Activated CD8-positive, alpha-beta T cell treated with anti-CD3 and anti-CD28 coated beads for 36 hours (primary cell): ENCODE results near the gene MYO1C. TPM values are rescaled to one million over a fixed set of nuclear protein-coding genes. Genes with fewer than 3 reads are reported as not detected.

Experiments used
- ATAC-seq: fragments of 200-7000 bp; cut with Tn5 transposase; one replicate; pipeline ENCODE4 v1.10.0; 2021; ENCODE audit warnings: mild to moderate bottlenecking, moderate library complexity
- CTCF ChIA-PET: fragments of 350-600 bp; sonication (Branson Sonifier 250); formaldehyde crosslinking; loops from one replicate; lab custom pipeline; 2021; ENCODE audit warnings: antibody characterized with exemption; lab: Charles Lee
- POLR2A ChIA-PET: fragments of 350-600 bp; sonication (Branson Sonifier 250); formaldehyde crosslinking; loops from one replicate; lab custom pipeline; 2021; ENCODE audit warnings: antibody characterized with exemption; lab: Charles Lee
- DNase-seq: peaks from one replicate; pipeline ENCODE4 v3.0.0-alpha.2; 2020
- H3K27ac Mint-ChIP-seq: one replicate; pipeline ENCODE4 v1.8.0; 2021; ENCODE audit warnings: mild to moderate bottlenecking, mixed read lengths
- H3K27me3 Mint-ChIP-seq: one replicate; pipeline ENCODE4 v1.8.0; 2021; ENCODE audit warnings: mixed read lengths
- H3K36me3 Mint-ChIP-seq: one replicate; pipeline ENCODE4 v1.8.0; 2021; ENCODE audit warnings: low read depth, mixed read lengths
- H3K4me1 Mint-ChIP-seq: one replicate; pipeline ENCODE4 v1.8.0; 2021; ENCODE audit warnings: low read depth, mixed read lengths
- H3K4me3 Mint-ChIP-seq: one replicate; pipeline ENCODE4 v1.8.0; 2021; ENCODE audit warnings: mild to moderate bottlenecking, moderate library complexity, mixed read lengths
- H3K9me3 Mint-ChIP-seq: one replicate; pipeline ENCODE4 v1.8.0; 2021; ENCODE audit warnings: mixed read lengths
- intact Hi-C: fragments of 100-400 bp; cut with micrococcal nuclease; formaldehyde crosslinking; loops from one replicate; pipeline ENCODE4 v1.10.0; 2022
- total RNA-seq, 2 experiments: library from RNA; stranded (reverse); gene quantifications; one replicate each; pipeline ENCODE4 v1.2.3, GENCODE V29; 2021
- TF ChIP-seq, protein P1 (sequence below): fragments of 200-600 bp; IDR thresholded peaks from one replicate; pipeline ENCODE4 v1.8.0; 2022; ENCODE audit warnings: antibody characterized with exemption, mild to moderate bottlenecking

Gene MYO1C
- total RNA-seq, 2 experiments from 2014 or later: 12.6 to 16.8 TPM

DNA sequence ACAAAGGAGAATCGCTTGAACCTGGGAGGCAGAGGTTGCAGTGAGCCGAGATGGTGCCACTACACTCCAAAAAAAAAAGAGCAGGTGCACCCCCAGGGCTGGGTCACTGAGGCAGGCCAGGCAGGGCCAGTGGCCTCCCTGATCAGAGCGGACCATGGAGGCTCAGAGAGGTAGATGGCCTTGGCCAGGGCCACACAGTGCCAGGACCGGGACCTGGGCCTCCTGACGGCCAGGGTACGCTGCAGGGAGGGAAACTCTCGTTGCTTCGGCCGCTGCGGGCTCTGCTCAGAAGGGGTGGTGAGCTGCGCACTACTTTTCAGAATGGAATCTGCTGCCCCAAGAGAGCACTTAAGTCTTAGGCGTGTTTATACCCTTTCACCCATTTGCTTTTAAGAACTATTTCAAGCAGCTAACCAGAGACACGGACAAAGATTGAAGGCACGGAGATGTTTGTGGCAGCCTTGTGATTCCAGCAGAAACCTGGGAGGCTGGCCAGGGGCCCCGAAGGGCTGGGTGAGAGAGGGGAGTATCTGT lies 17.1 kb downstream of the MYO1C start:
- TF ChIP-seq, protein P1, sequence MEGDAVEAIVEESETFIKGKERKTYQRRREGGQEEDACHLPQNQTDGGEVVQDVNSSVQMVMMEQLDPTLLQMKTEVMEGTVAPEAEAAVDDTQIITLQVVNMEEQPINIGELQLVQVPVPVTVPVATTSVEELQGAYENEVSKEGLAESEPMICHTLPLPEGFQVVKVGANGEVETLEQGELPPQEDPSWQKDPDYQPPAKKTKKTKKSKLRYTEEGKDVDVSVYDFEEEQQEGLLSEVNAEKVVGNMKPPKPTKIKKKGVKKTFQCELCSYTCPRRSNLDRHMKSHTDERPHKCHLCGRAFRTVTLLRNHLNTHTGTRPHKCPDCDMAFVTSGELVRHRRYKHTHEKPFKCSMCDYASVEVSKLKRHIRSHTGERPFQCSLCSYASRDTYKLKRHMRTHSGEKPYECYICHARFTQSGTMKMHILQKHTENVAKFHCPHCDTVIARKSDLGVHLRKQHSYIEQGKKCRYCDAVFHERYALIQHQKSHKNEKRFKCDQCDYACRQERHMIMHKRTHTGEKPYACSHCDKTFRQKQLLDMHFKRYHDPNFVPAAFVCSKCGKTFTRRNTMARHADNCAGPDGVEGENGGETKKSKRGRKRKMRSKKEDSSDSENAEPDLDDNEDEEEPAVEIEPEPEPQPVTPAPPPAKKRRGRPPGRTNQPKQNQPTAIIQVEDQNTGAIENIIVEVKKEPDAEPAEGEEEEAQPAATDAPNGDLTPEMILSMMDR: no peak
- DNase-seq (no peak), ATAC-seq (no peak)
- POLR2A ChIA-PET: no interaction called here
- H3K27ac Mint-ChIP-seq: no peak overlapping the region
- CTCF ChIA-PET: interaction anchor here (1.0 to 1.2 kb wide), 4 partner anchors 13 to 110 kb away, joined by 3 read pairs; no protein-coding TSS in a partner anchor
- no peaks in the 10 kb centered on the region for H3K9me3 Mint-ChIP-seq
- no peak overlapping the region for H3K4me3 Mint-ChIP-seq
- intact Hi-C loops: no loop called here
- H3K27me3 Mint-ChIP-seq: peaks cover 3% of the 10 kb centered on the region
- H3K36me3 Mint-ChIP-seq: no peaks in the 10 kb centered on the region
- H3K4me1 Mint-ChIP-seq: peaks cover 15% of the 10 kb centered on the region

DNA sequence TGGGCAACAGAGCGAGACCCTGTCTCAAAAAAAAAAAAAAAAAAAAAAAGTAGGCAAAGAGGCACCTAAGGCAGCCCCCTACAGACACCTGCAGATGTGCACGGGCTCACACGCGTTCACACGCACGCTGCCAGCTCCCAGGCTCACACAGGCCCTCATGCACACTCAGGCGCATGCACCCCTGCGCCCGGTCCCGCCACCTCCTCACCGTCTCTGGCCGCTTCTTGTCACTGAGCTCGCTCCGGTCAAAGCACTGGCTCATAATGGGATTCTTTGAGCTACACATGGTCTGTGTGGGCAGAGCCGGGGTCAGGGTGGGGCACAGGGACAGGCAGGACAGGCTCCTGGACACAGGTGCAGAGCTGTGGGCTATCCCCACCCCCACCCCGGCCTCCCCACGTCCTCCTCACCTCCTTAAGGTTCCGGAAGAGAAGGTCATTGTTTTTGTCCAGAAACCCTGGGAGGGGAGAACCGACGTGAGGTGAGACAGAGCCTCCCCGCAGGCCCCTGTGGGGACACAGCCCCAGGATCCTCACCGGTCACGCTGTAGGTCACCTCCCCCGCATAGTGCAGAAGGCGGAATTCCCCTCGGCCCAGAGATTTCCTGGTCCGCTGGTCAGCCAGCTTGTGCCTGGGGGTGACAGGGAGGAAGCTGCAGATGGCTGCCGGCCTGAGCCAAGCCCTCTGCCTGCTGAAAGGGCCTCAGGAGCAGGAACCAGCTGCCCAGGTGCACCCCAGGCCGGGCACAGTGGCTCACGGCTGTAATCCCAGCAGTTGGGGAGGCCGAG lies 17.9 kb downstream of the MYO1C start:
- intact Hi-C loops: no loop called here
- Mint-ChIP-seq H3K27ac (no peak overlapping the region), H3K4me1 (peaks cover 15% of the 10 kb centered on the region), H3K27me3 (peaks cover 3% of the 10 kb centered on the region), H3K36me3 (peaks cover under 1% of the 10 kb centered on the region), H3K9me3 (no peaks in the 10 kb centered on the region), H3K4me3 (no peak overlapping the region)
- ChIA-PET POLR2A (interaction anchor here (1.7 kb wide), 1 partner anchor 12 kb away, joined by 6 read pairs; no protein-coding TSS in a partner anchor), CTCF (interaction anchor here (1.0 to 1.2 kb wide), 3 partner anchors 12 to 110 kb away, joined by 3 read pairs; no protein-coding TSS in a partner anchor)
- TF ChIP-seq, protein P1: no peak
- DNase-seq (no peak), ATAC-seq (no peak)

DNA sequence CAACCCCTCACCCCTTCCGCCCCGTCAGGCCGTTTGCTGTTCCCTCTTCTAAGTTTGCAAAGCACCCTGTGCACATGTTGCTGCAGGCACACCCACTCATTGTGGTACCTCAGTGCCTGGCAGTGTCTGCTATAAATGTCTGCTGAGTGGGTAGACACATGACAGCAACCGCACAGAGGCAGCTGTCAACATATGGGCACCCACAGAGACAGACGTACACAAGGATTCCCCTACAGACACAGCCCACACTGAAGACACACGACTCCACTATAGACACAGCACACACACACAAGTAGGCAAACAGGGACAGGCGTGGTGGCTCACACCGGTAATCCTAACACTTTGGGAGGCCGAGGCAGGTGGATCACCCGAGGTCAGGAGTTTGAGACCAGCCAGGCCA lies 18.6 kb downstream of the MYO1C start:
- CTCF ChIA-PET: interaction anchor here (1.2 kb wide), 1 partner anchor 109 kb away, joined by 3 read pairs; no protein-coding TSS in a partner anchor
- H3K9me3 Mint-ChIP-seq: peaks cover 2% of the 10 kb centered on the region
- peak; percentile 60 for DNase-seq
- peaks cover 7% of the 10 kb centered on the region for H3K36me3 Mint-ChIP-seq
- ATAC-seq: peak; percentile 68
- no peak overlapping the region for H3K27ac Mint-ChIP-seq
- H3K27me3 Mint-ChIP-seq: peaks cover 3% of the 10 kb centered on the region
- intact Hi-C loops: no loop called here
- peaks cover 15% of the 10 kb centered on the region for H3K4me1 Mint-ChIP-seq
- TF ChIP-seq, protein P1: no peak
- POLR2A ChIA-PET: interaction anchor here (1.7 to 2.2 kb wide), 2 partner anchors 10 to 13 kb away, joined by 5 to 6 read pairs; no protein-coding TSS in a partner anchor
- no peak overlapping the region for H3K4me3 Mint-ChIP-seq

DNA sequence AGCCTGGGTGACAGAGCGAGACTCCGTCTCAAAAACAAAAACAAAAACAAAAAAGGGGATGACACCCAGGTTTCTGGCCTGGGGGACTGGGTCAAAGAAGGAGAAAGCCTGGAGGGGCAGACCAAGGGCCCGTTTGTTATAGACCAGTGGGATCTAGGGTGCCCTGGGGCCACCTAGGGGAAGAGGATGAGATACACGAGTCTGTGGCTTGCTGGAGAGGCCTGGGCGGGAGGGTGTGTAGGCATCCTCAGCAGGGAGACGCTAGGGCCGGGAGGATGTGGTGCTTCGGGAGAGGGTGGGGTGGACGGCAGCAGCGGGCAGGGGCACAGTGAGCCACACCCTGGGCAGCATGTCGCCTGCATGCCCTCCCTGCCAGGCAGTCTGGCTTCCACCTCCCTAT lies 19.3 kb downstream of the MYO1C start:
- peak; percentile 58 for DNase-seq
- CTCF ChIA-PET: interaction anchor here (0.7 to 0.8 kb wide), 2 partner anchors 108 to 111 kb away, joined by 3 to 4 read pairs; no protein-coding TSS in a partner anchor
- Mint-ChIP-seq H3K4me3 (no peak overlapping the region), H3K27me3 (peaks cover 3% of the 10 kb centered on the region), H3K9me3 (peaks cover 2% of the 10 kb centered on the region), H3K4me1 (peaks cover 15% of the 10 kb centered on the region), H3K27ac (no peak overlapping the region), H3K36me3 (peaks cover 9% of the 10 kb centered on the region)
- peak; percentile 81 for ATAC-seq
- TF ChIP-seq, protein P1: no peak
- POLR2A ChIA-PET: interaction anchor here (1.7 to 2.2 kb wide), 2 partner anchors 9 to 13 kb away, joined by 5 to 6 read pairs; no protein-coding TSS in a partner anchor
- intact Hi-C loops: no loop called here
